HG02970 (cell line): ENCODE data around the gene FAM81A.

Experiments
- ATAC-seq: cut with Tn5 transposase; IDR thresholded peaks from one replicate; pipeline ENCODE4 v1.9.1; 2021; ENCODE audit warnings: mild to moderate bottlenecking, moderate library complexity, moderate number of reproducible peaks; ENCODE audit not compliant: unreplicated experiment, low FRiP score

Gene FAM81A

GRCh38 chr15:59565299-59565698 is 127.3 kb downstream of the FAM81A start:
- ATAC-seq, result no peak

- no peak for ATAC-seq
These were observed 129.3 kb downstream of the FAM81A start for GRCh38 chr15:59567324-59567723.

GRCh38 chr15:59569477-59569876 is 131.5 kb downstream of the FAM81A start:
- ATAC-seq, result no peak

GRCh38 chr15:59570315-59570714 is 132.3 kb downstream of the FAM81A start:
- ATAC-seq, result no peak

GRCh38 chr15:59571606-59572005 is 133.6 kb downstream of the FAM81A start:
- no peak for ATAC-seq
